ENCODE results near the gene RMDN3. TPM values are rescaled to one million over a fixed set of nuclear protein-coding genes. Genes with fewer than 3 reads are reported as not detected.
A peak's percentile ranks its signal among the peaks of the same experiment; 100 is the strongest.

Gene RMDN3
- total RNA-seq, 1 donor from 2014 or later = 6.0 TPM

- no peaks in the 10 kb centered on the region for H3K9me3 ChIP-seq
- peaks cover 0 to 12% of the 10 kb centered on the region in 2 donors for H3K4me1 ChIP-seq
- H3K27ac ChIP-seq = peak overlapping the region; percentile 85 to 86
- intact Hi-C loops (cut with DNase I) = loop anchor here (2.0 kb wide), 2 partner anchors 140 to 160 kb away; partner anchors contain the start of genes KNL1 and VPS18
- TF ChIP-seq, protein P1, sequence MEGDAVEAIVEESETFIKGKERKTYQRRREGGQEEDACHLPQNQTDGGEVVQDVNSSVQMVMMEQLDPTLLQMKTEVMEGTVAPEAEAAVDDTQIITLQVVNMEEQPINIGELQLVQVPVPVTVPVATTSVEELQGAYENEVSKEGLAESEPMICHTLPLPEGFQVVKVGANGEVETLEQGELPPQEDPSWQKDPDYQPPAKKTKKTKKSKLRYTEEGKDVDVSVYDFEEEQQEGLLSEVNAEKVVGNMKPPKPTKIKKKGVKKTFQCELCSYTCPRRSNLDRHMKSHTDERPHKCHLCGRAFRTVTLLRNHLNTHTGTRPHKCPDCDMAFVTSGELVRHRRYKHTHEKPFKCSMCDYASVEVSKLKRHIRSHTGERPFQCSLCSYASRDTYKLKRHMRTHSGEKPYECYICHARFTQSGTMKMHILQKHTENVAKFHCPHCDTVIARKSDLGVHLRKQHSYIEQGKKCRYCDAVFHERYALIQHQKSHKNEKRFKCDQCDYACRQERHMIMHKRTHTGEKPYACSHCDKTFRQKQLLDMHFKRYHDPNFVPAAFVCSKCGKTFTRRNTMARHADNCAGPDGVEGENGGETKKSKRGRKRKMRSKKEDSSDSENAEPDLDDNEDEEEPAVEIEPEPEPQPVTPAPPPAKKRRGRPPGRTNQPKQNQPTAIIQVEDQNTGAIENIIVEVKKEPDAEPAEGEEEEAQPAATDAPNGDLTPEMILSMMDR (IDR thresholded peaks at IDR 0.05) = no peak
- no peaks in the 10 kb centered on the region for H3K27me3 ChIP-seq
- H3K36me3 ChIP-seq = peaks cover 22 to 32% of the 10 kb centered on the region in 2 donors
- peak in 1 of 2 donors; percentile 67 for DNase-seq (ENCODE audit: low spot score in 2 of 2)
- H3K4me3 ChIP-seq = peak overlapping the region; percentile 95 to 98
Measured at GRCh38 chr15:40754574-40754882, 526 bp downstream of the RMDN3 start.

DNA sequence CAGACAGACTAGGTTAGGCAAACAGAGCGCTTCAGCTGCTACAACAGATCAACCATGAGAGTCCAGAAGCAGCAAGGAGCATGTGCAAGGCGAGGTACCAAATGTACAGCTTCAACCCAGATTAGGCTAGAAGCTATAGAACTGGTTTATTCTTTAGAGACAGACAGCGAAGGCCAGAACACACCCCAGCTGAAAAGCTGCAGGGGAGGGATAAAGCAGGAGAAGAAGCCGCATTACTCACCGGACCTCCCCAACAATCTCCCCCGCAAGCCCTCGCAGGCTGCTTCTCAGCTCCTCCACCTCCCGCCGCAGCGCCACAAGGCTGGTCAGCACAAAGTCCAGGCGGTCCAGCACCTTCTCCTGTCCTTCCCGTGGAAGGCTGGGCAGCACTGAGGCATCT lies 3.3 kb downstream of the RMDN3 start:
- DNase-seq (ENCODE audit: low spot score in 2 of 2) = no peak
- intact Hi-C loops (cut with DNase I) = no loop called here
- Histone ChIP-seq H3K4me1 (peaks cover 0 to 12% of the 10 kb centered on the region in 2 donors), H3K4me3 (no peak overlapping the region), H3K27ac (no peak overlapping the region), H3K9me3 (no peaks in the 10 kb centered on the region), H3K27me3 (no peaks in the 10 kb centered on the region), H3K36me3 (peaks cover 35 to 49% of the 10 kb centered on the region in 2 donors)
- TF ChIP-seq, protein P1 (IDR thresholded peaks at IDR 0.05) = no peak

DNA sequence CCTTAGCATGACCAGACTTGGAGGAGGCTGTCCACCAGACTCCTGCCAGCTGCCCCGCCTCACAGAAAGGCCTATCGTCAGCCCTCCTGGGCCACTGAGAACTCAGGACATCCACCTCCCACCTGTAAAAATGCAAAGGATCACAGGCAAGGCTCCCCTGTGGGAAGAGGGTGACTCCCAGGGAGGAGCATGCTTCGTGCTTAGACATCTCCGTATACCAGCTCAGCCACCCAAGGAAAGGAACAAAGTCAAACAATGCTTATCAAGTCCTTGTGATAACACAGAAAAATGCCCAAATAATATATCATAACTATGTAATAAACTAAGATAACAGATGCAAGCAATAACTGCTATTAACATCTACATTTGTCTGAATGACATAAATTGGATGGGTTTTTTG lies 4.2 kb downstream of the RMDN3 start:
- Histone ChIP-seq H3K27ac (no peak overlapping the region), H3K4me1 (peaks cover 0 to 11% of the 10 kb centered on the region in 2 donors), H3K36me3 (peaks cover 38 to 49% of the 10 kb centered on the region in 2 donors), H3K4me3 (no peak overlapping the region), H3K9me3 (no peaks in the 10 kb centered on the region), H3K27me3 (no peaks in the 10 kb centered on the region)
- intact Hi-C loops (cut with DNase I) = no loop called here
- TF ChIP-seq, protein P1 (IDR thresholded peaks at IDR 0.05) = no peak
- DNase-seq (ENCODE audit: low spot score in 2 of 2) = no peak

DNA sequence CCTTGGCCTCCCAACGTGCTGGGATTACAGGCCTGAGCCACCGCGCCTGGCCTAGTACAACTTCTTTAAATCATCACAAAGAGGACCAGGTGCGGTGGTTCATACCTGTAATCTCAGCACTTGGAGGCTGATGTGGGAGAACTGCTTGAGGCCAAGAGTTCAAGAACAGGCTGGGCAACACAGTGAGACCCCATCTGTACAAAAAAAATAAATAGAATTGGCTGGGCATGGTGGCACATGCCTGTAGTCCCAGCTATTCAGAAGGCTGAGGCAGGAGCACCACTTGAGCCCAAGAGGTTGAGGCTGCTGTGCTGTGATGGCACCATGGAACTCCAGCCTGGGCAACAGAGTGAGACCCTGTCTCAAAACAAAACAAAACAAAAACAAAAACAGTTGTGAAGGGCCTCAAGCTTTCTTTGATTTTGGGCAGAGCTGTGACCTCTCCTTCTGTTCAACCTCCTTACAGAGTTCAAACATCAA lies 5.9 kb downstream of the RMDN3 start:
- no peak for DNase-seq (ENCODE audit: low spot score in 2 of 2)
- peaks cover 46 to 62% of the 10 kb centered on the region in 2 donors for H3K36me3 ChIP-seq
- intact Hi-C loops (cut with DNase I) = no loop called here

DNA sequence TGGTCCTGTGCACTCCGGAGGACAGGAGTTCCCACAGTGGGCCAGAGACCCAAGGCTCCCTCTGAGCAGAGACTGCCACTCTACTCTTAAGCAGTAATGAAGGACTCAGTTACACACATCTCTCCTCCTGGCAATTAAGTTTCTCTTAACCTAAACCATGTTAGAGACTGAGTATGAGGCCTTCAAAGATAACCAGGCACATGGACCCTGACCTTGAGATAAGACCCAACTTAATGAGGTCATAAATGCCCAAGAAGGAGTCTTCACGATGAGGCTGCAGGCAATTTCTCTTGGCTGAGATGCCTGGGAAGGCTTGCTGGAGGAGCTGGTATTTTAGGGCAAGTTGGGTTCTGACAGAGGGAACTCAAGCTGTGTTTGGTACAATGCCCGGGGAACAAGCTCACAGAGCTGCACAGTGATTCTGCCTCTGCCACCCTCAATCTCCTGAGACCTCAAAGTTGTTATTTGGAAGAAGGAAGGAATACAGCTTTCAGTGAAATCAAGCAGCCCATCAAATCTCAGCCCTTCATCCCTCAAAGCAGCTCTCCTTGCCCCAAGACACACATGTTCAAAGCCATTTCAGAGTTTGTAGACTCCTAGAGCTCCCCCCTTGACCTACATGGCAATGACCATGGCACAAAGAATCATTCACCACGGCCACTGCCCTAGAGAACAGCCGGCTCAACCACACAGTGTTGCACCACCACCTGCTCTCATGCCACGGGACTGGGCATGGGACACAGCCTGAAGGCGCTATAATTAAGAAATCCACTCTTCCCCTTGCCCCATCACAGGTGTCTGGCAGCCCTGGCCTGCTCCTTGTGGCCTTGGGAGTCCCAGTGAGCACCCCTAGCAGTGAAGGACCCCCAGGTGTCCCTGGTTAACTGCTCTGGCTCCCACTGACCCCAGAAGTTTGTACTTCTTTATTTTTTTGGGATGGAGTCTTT lies 7.1 kb downstream of the RMDN3 start:
- Histone ChIP-seq H3K36me3 (peaks cover 53 to 74% of the 10 kb centered on the region in 2 donors), H3K9me3 (no peaks in the 10 kb centered on the region)
- intact Hi-C loops (cut with DNase I) = no loop called here

More for the DNA sequence above, 5.9 kb downstream of the RMDN3 start:
- H3K4me1 ChIP-seq = peaks cover 0 to 4% of the 10 kb centered on the region in 2 donors
- H3K4me3 ChIP-seq = no peak overlapping the region
- H3K27me3 ChIP-seq = no peaks in the 10 kb centered on the region
- TF ChIP-seq, protein P1 (IDR thresholded peaks at IDR 0.05) = no peak
- no peaks in the 10 kb centered on the region for H3K9me3 ChIP-seq
- no peak overlapping the region for H3K27ac ChIP-seq

More for the DNA sequence above, 7.1 kb downstream of the RMDN3 start:
- Histone ChIP-seq H3K4me1 (no peaks in the 10 kb centered on the region), H3K4me3 (no peak overlapping the region), H3K27ac (no peak overlapping the region), H3K27me3 (no peaks in the 10 kb centered on the region)
- DNase-seq (ENCODE audit: low spot score in 2 of 2) = no peak
- TF ChIP-seq, protein P1 (IDR thresholded peaks at IDR 0.05) = no peak
